Measurements from ENCODE around the gene MUC13. TPM values are rescaled to one million over a fixed set of nuclear protein-coding genes. Genes with fewer than 3 reads are reported as not detected.

MUC13 gene
- total RNA-seq, 1 experiment from 2014 or later = 0.13 TPM

GRCh38 chr3:124941771-124942170, 7.2 kb upstream of the MUC13 start:
- ATAC-seq = no peak
- H3K9me3 ChIP-seq (ENCODE audit: control insufficient read depth, insufficient read depth, low read depth, low read length) = no peaks in the 10 kb centered on the region
- in situ Hi-C loops (cut with HindIII; ENCODE audit: low pct_unique_long_range_greater_than_20kb, low sequenced_read_pairs) (no loop called here), intact Hi-C loops (cut with micrococcal nuclease; ENCODE audit: unreplicated experiment) (no loop called here)
- no peaks in the 10 kb centered on the region for H3K36me3 ChIP-seq (ENCODE audit: control insufficient read depth, insufficient read depth, low read length)
- H3K27me3 ChIP-seq (ENCODE audit: control insufficient read depth, insufficient read depth, low read length) = no peaks in the 10 kb centered on the region
- no TSS peak for BruUV-seq (replicated peaks)
- no peak overlapping the region for H3K4me3 ChIP-seq (ENCODE audit: low read depth in 2 of 2, low read length in 2 of 2)
- no peak for TF ChIP-seq CTCF (IDR thresholded peaks at IDR 0.05)
- no peak for TF ChIP-seq REST (IDR thresholded peaks at IDR 0.05; ENCODE audit: insufficient read depth in 1 of 2, low read depth in 2 of 2, low read length in 1 of 2)
- TF ChIP-seq TCF7L2 (IDR thresholded peaks at IDR 0.05; ENCODE audit: low read depth, low read length) = no peak
- TF ChIP-seq SIN3A (IDR thresholded peaks at IDR 0.05; ENCODE audit: borderline replicate concordance, insufficient read depth, low read depth, low read length) = no peak
- no peak for TF ChIP-seq POLR2AphosphoS5 (IDR thresholded peaks at IDR 0.05; ENCODE audit: low read depth, low read length)
- no peaks in the 10 kb centered on the region for H3K4me1 ChIP-seq (ENCODE audit: control insufficient read depth, insufficient read depth, low read length)
- no peak for DNase-seq (ENCODE audit: low read depth, low spot score)
- ChIA-PET POLR2A (no interaction called here), CTCF (no interaction called here)
- H3K27ac ChIP-seq (ENCODE audit: low read length) = no peak overlapping the region

GRCh38 chr3:124939661-124940060, 5.1 kb upstream of the MUC13 start:
- no TSS peak for BruUV-seq (replicated peaks)
- Histone ChIP-seq H3K36me3 (ENCODE audit: control insufficient read depth, insufficient read depth, low read length) (no peaks in the 10 kb centered on the region), H3K4me3 (ENCODE audit: low read depth in 2 of 2, low read length in 2 of 2) (no peak overlapping the region), H3K4me1 (ENCODE audit: control insufficient read depth, insufficient read depth, low read length) (no peaks in the 10 kb centered on the region), H3K27me3 (ENCODE audit: control insufficient read depth, insufficient read depth, low read length) (no peaks in the 10 kb centered on the region), H3K27ac (ENCODE audit: low read length) (no peak overlapping the region), H3K9me3 (ENCODE audit: control insufficient read depth, insufficient read depth, low read depth, low read length) (no peaks in the 10 kb centered on the region)
- ChIA-PET CTCF (no interaction called here), POLR2A (no interaction called here)
- in situ Hi-C loops (cut with HindIII; ENCODE audit: low pct_unique_long_range_greater_than_20kb, low sequenced_read_pairs) = no loop called here
- ATAC-seq (no peak), DNase-seq (ENCODE audit: low read depth, low spot score) (no peak)
- TF ChIP-seq TCF7L2 (IDR thresholded peaks at IDR 0.05; ENCODE audit: low read depth, low read length) (no peak), POLR2AphosphoS5 (IDR thresholded peaks at IDR 0.05; ENCODE audit: low read depth, low read length) (no peak), CTCF (IDR thresholded peaks at IDR 0.05) (no peak), SIN3A (IDR thresholded peaks at IDR 0.05; ENCODE audit: borderline replicate concordance, insufficient read depth, low read depth, low read length) (no peak), REST (IDR thresholded peaks at IDR 0.05; ENCODE audit: insufficient read depth in 1 of 2, low read depth in 2 of 2, low read length in 1 of 2) (no peak)
- intact Hi-C loops (cut with micrococcal nuclease; ENCODE audit: unreplicated experiment) = loop anchor here (10.0 kb wide), 1 partner anchor 45 kb away; no protein-coding TSS in a partner anchor

Data from Panc1 (cell line).